GM12874 (cell line): ENCODE results near the gene CD58.

Source experiments
- TF ChIP-seq, protein P1 (sequence below): IDR thresholded peaks from 2 replicates; pipeline ENCODE4 v1.5.1; 2011; ENCODE audit warnings: low read depth, mild to moderate bottlenecking, control low read depth, low read length, moderate library complexity; ENCODE audit not compliant: insufficient read depth

Gene CD58

DNA sequence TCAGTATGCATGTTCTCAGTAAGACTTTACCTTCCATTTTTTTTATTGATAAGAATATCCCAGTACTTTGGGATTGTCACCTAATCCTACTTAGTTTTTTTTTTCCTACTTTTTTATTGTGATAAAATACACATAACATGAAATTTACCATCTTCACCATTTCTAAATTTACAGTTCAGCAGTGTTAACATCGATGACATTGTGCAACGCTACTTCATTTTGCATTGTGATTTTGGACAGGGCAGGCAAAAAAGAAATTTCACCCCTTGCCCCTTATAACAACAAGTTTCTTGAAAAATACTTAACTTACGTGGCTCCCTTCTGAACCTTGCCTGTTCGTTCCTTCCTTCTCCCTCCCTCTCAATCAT lies 105.4 kb downstream of the CD58 start:
- TF ChIP-seq, protein P1, sequence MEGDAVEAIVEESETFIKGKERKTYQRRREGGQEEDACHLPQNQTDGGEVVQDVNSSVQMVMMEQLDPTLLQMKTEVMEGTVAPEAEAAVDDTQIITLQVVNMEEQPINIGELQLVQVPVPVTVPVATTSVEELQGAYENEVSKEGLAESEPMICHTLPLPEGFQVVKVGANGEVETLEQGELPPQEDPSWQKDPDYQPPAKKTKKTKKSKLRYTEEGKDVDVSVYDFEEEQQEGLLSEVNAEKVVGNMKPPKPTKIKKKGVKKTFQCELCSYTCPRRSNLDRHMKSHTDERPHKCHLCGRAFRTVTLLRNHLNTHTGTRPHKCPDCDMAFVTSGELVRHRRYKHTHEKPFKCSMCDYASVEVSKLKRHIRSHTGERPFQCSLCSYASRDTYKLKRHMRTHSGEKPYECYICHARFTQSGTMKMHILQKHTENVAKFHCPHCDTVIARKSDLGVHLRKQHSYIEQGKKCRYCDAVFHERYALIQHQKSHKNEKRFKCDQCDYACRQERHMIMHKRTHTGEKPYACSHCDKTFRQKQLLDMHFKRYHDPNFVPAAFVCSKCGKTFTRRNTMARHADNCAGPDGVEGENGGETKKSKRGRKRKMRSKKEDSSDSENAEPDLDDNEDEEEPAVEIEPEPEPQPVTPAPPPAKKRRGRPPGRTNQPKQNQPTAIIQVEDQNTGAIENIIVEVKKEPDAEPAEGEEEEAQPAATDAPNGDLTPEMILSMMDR, result no peak
